ENCODE results near the gene LIPG. TPM values are rescaled to one million over a fixed set of nuclear protein-coding genes. Genes with fewer than 3 reads are reported as not detected.

LIPG gene
- total RNA-seq, 1 experiment from 2014 or later, result 6.1 TPM

DNA sequence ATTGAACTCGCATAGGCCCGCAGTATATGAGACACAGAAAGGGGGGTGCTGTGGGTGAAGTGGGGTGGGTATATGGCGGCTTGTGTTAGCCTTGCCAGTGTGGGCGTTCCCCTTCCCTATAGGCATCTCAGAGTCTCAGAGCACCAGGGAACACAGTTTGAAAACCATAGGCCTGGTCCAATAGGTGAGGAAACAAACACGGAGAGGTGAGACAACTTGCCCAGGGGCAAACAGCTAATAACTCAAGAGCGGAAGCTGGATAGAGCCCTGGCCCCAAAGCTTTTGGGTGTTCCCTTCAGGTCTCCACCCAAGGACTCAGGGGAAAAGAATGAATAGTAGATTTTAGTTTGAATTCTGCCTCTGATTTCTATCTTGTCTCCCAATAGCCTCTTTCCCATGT, 7.9 kb downstream of the LIPG start:
- Histone ChIP-seq H2BK20ac (ENCODE audit: low read depth, low read length, poor library complexity, severe bottlenecking) (no peak overlapping the region), H3K4ac (ENCODE audit: low read depth, low read length) (no peak overlapping the region), H4K8ac (replicated peaks; ENCODE audit: insufficient read length, low read depth, low read length) (no peak overlapping the region), H2BK120ac (ENCODE audit: low read depth, low read length, poor library complexity, severe bottlenecking) (no peak overlapping the region), H3K27me3 (ENCODE audit: insufficient read depth, low read length) (no peaks in the 10 kb centered on the region), H3K79me2 (ENCODE audit: insufficient read depth, low read length) (no peaks in the 10 kb centered on the region), H3K56ac (ENCODE audit: insufficient read length, low read depth, low read length) (no peak overlapping the region), H3K9ac (ENCODE audit: extremely low read depth, insufficient read length, low read length) (no peak overlapping the region), H3K9me3 (ENCODE audit: control insufficient read depth, low read depth, low read length) (no peaks in the 10 kb centered on the region), H2BK5ac (ENCODE audit: insufficient read length, low read length) (no peak overlapping the region), H3K23ac (ENCODE audit: insufficient read length, low read depth, low read length) (no peak overlapping the region), H2BK12ac (ENCODE audit: insufficient read length, low read depth, low read length) (no peak overlapping the region), H3K79me1 (ENCODE audit: insufficient read depth, low read depth, low read length, poor library complexity, severe bottlenecking) (no peaks in the 10 kb centered on the region), H2BK15ac (ENCODE audit: low read depth, low read length) (no peak overlapping the region), H4K20me1 (ENCODE audit: control insufficient read depth, insufficient read depth, insufficient read length) (no peaks in the 10 kb centered on the region), H3K4me2 (ENCODE audit: insufficient read depth, insufficient read length, low read length) (no peak overlapping the region), H2AFZ (ENCODE audit: low read length) (no peak overlapping the region), H3K14ac (ENCODE audit: insufficient read depth, low read length) (no peak overlapping the region), H4K91ac (ENCODE audit: insufficient read length, low read depth, low read length) (no peak overlapping the region), H3K18ac (ENCODE audit: insufficient read length, low read depth, low read length) (no peak overlapping the region), H4K5ac (ENCODE audit: insufficient read length, low read depth, low read length) (no peak overlapping the region), H2AK5ac (ENCODE audit: insufficient read length, low read length) (no peak overlapping the region), H3K23me2 (ENCODE audit: insufficient read length, low read depth, low read length, poor library complexity, severe bottlenecking) (no peaks in the 10 kb centered on the region), H3K27ac (ENCODE audit: insufficient read length, low read depth, low read length) (no peak overlapping the region), H3T11ph (ENCODE audit: low read length) (no peak overlapping the region), H3K4me1 (ENCODE audit: insufficient read depth, low read length) (no peaks in the 10 kb centered on the region)
- no peaks in the 10 kb centered on the region for H3K9me3 Mint-ChIP-seq
- DNase-seq, result no peak
- peaks cover 0 to 3% of the 10 kb centered on the region in 2 experiments; a peak in 2 of 4 replicates for H3K4me1 Mint-ChIP-seq
- peaks cover 1% of the 10 kb centered on the region for H3K27me3 Mint-ChIP-seq (ENCODE audit: low read depth)
- H3K27ac Mint-ChIP-seq, result no peak overlapping the region
- peaks cover 28 to 31% (median 31%) of the 10 kb centered on the region in 3 experiments for H3K36me3 Mint-ChIP-seq (ENCODE audit: insufficient read depth in 1 of 3, low read depth in 3 of 3)
- no CpG with 5 or more reads among the region's 6 CpGs for WGBS (ENCODE audit: extremely low coverage, insufficient read length, low lambda C conversion rate)
- no peak overlapping the region for H3K4me3 Mint-ChIP-seq
- TF ChIP-seq, protein P1, sequence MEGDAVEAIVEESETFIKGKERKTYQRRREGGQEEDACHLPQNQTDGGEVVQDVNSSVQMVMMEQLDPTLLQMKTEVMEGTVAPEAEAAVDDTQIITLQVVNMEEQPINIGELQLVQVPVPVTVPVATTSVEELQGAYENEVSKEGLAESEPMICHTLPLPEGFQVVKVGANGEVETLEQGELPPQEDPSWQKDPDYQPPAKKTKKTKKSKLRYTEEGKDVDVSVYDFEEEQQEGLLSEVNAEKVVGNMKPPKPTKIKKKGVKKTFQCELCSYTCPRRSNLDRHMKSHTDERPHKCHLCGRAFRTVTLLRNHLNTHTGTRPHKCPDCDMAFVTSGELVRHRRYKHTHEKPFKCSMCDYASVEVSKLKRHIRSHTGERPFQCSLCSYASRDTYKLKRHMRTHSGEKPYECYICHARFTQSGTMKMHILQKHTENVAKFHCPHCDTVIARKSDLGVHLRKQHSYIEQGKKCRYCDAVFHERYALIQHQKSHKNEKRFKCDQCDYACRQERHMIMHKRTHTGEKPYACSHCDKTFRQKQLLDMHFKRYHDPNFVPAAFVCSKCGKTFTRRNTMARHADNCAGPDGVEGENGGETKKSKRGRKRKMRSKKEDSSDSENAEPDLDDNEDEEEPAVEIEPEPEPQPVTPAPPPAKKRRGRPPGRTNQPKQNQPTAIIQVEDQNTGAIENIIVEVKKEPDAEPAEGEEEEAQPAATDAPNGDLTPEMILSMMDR (conservative IDR thresholded peaks at IDR 0.05), result no peak
